ENCODE measurements around the gene C11orf58.

The C11orf58 gene

GRCh38 chr11:16801288-16801980 is 63.0 kb downstream of the C11orf58 start:
- no peak for DNase-seq (ENCODE audit: low read depth, low spot score)

GRCh38 chr11:16804104-16804947 is 65.9 kb downstream of the C11orf58 start:
- no peak for DNase-seq (ENCODE audit: low read depth, low spot score)

- DNase-seq (ENCODE audit: low read depth, low spot score): no peak
These were observed 67.5 kb downstream of the C11orf58 start for GRCh38 chr11:16805938-16806337.

- DNase-seq (ENCODE audit: low read depth, low spot score): no peak
These were observed 68.3 kb downstream of the C11orf58 start for GRCh38 chr11:16806791-16807190.

GRCh38 chr11:16807306-16807705 is 68.9 kb downstream of the C11orf58 start:
- no peak for DNase-seq (ENCODE audit: low read depth, low spot score)

Data from activated naive CD8-positive, alpha-beta T cell treated with anti-CD3 and anti-CD28 coated beads, Interleukin-2, amount 50 U/mL, for 16 hours (primary cell).